GM12891 (cell line): ENCODE data around the gene ANKS1B.

Experiments
- PAX5 ChIP-seq: IDR thresholded peaks from 2 replicates; pipeline ENCODE4 v1.6.1; 2011; ENCODE audit warnings: low read length, moderate library complexity, mild to moderate bottlenecking; ENCODE audit not compliant: insufficient read depth, severe bottlenecking
- POLR2A ChIP-seq: IDR thresholded peaks from 2 replicates; pipeline ENCODE4 v1.6.1; 2011; ENCODE audit warnings: low read depth, low read length, control low read depth
- POLR2AphosphoS5 ChIP-seq: IDR thresholded peaks from 2 replicates; pipeline ENCODE4 v1.6.1; 2011; ENCODE audit warnings: low read depth, low read length, control low read depth

DNA sequence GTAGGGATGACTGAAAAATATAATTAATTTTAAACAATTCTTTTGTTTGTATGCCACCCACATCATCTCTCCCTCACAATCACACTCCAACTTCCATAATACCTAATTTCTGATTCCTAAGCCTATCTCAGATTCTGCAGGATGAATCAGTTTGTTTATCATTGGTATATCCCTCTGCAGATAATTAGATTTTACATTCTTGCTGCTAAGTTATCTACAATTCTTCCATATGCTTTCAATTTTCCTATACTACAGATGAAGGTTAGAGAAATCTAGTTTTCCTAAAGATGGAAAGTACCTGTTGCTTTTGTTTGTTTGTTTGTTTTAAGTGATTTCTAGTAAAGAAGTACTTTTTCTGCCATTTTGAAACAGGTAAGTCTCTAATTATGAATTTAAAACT lies 105.3 kb downstream of the ANKS1B start:
- no peak for TF ChIP-seq POLR2A
- TF ChIP-seq POLR2AphosphoS5 = no peak
- no peak for TF ChIP-seq PAX5
